Measurements from ENCODE around the gene IGIP.

Gene IGIP

GRCh38 chr5:140104100-140104499, 21.6 kb upstream of the IGIP start:
- TF ChIP-seq YY1 (IDR thresholded peaks at IDR 0.05; ENCODE audit: low read depth) (no peak), USF1 (IDR thresholded peaks at IDR 0.05) (no peak), NFIC (IDR thresholded peaks at IDR 0.05) (no peak), REST (IDR thresholded peaks at IDR 0.05; ENCODE audit: low read depth) (no peak), RAD21 (IDR thresholded peaks at IDR 0.05; ENCODE audit: low read depth) (no peak), TCF12 (IDR thresholded peaks at IDR 0.05; ENCODE audit: low read depth) (no peak), CEBPB (IDR thresholded peaks at IDR 0.05) (no peak), EGR1 (IDR thresholded peaks at IDR 0.05) (no peak)

- peak; percentile 90 for TF ChIP-seq CEBPB (IDR thresholded peaks at IDR 0.05)
- no peak for TF ChIP-seq TAF1 (IDR thresholded peaks at IDR 0.05; ENCODE audit: low read depth)
Measured at GRCh38 chr5:140106101-140106500, 19.6 kb upstream of the IGIP start.

- TF ChIP-seq REST (IDR thresholded peaks at IDR 0.05; ENCODE audit: low read depth) (no peak), MAX (IDR thresholded peaks at IDR 0.05) (no peak)
Measured at GRCh38 chr5:140106805-140107311, 18.9 kb upstream of the IGIP start.

GRCh38 chr5:140107312-140108092, 18.2 kb upstream of the IGIP start:
- peak; percentile 20; the same call in 1 of the 2 replicates for TF ChIP-seq TEAD4 (IDR thresholded peaks at IDR 0.05)
- peak; percentile 41; the same call in 1 of the 2 replicates for TF ChIP-seq REST (IDR thresholded peaks at IDR 0.05; ENCODE audit: low read depth)
- peak; percentile 70; the same call in 1 of the 2 replicates for TF ChIP-seq EP300 (IDR thresholded peaks at IDR 0.05; ENCODE audit: borderline replicate concordance)
- no peak for TF ChIP-seq NFIC (IDR thresholded peaks at IDR 0.05)
- TF ChIP-seq RAD21 (IDR thresholded peaks at IDR 0.05; ENCODE audit: low read depth), result no peak
- peak; percentile 55; the same call in 1 of the 2 replicates for TF ChIP-seq TCF12 (IDR thresholded peaks at IDR 0.05; ENCODE audit: low read depth)
- TF ChIP-seq EGR1 (IDR thresholded peaks at IDR 0.05), result peak; percentile 81
- no peak for TF ChIP-seq FOXM1 (IDR thresholded peaks at IDR 0.05; ENCODE audit: borderline replicate concordance, low read depth)
- peak; percentile 83 for TF ChIP-seq ZBTB7A (IDR thresholded peaks at IDR 0.05; ENCODE audit: low read depth)
- TF ChIP-seq CREB1 (IDR thresholded peaks at IDR 0.05; ENCODE audit: low read depth), result peak; percentile 68
- TF ChIP-seq CEBPB (IDR thresholded peaks at IDR 0.05), result no peak
- peak; percentile 48 for TF ChIP-seq TAF1 (IDR thresholded peaks at IDR 0.05; ENCODE audit: low read depth)
- TF ChIP-seq USF1 (IDR thresholded peaks at IDR 0.05), result no peak
- peak; percentile 34; the same call in 1 of the 2 replicates for TF ChIP-seq MAX (IDR thresholded peaks at IDR 0.05)
- no peak; the same call in 1 of the 2 replicates for TF ChIP-seq YY1 (IDR thresholded peaks at IDR 0.05; ENCODE audit: low read depth)

All from Ishikawa (cell line).